ENCODE measurements around the gene DYRK1B.

Gene DYRK1B

GRCh38 chr19:39807846-39808364, 26.1 kb downstream of the DYRK1B start:
- DNase-seq: no peak

GRCh38 chr19:39805104-39805503, 28.9 kb downstream of the DYRK1B start:
- peak; percentile 20 for DNase-seq

GRCh38 chr19:39802958-39803357, 31.0 kb downstream of the DYRK1B start:
- DNase-seq: no peak

- DNase-seq: no peak
Measured at GRCh38 chr19:39797083-39797482, 36.9 kb downstream of the DYRK1B start.

GRCh38 chr19:39796000-39796498, 37.9 kb downstream of the DYRK1B start:
- DNase-seq: no peak

- no peak for DNase-seq
Measured at GRCh38 chr19:39795001-39795400, 39.0 kb downstream of the DYRK1B start.

GRCh38 chr19:39792999-39793546, 40.9 kb downstream of the DYRK1B start:
- peak; percentile 64 for DNase-seq

GRCh38 chr19:39788244-39788643, 45.7 kb downstream of the DYRK1B start:
- no peak for DNase-seq

- DNase-seq: no peak
Measured at GRCh38 chr19:39780894-39781293, 53.1 kb downstream of the DYRK1B start.

GRCh38 chr19:39778763-39779162, 55.2 kb downstream of the DYRK1B start, which contains the start of gene LEUTX:
LEUTX (plus strand) TSS chr19:39778854; CDS start chr19:39778921, 67 bp downstream.
- no peak for DNase-seq
